ENCODE results near the gene TDG. TPM values are rescaled to one million over a fixed set of nuclear protein-coding genes. Genes with fewer than 3 reads are reported as not detected.

TDG gene
- total RNA-seq, 4 donors from 2014 or later = 19.4 to 42.8 (median 24.9) TPM

DNA sequence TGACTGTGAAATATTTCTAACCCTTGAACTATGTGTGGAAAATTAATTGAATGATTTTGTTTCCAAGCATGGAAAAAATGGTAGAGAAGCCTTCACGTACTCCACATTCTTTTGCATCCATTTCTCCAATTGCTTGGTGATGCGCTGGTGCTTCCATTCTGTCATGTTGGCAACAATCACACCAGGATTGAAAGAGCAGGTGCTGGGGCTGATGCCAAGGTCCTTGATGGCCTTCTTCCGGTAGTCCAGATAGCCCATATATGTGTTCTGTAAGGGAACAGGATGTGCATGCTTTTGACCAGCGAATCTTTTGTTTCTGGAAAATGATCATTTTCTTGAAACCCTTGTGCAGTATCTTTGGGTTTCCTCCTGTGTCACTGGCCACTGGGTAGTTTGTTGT, 28.6 kb downstream of the TDG start:
- Histone ChIP-seq H3K4me1 (no peaks in the 10 kb centered on the region), H3K27me3 (peaks cover 0 to 5% (median 0%) of the 10 kb centered on the region in 4 donors), H3K36me3 (peaks cover 0 to 22% (median 0%) of the 10 kb centered on the region in 3 donors), H3K27ac (no peak overlapping the region), H3K9me3 (no peaks in the 10 kb centered on the region), H3K4me3 (no peak overlapping the region)
- intact Hi-C loops (cut with DNase I) = no loop called here
- 77 to 91% methylated on average over 4 of the region's 4 CpGs for WGBS, 2 donors
- TF ChIP-seq POLR2A (IDR thresholded peaks at IDR 0.05) = no peak
- TF ChIP-seq, protein P1, sequence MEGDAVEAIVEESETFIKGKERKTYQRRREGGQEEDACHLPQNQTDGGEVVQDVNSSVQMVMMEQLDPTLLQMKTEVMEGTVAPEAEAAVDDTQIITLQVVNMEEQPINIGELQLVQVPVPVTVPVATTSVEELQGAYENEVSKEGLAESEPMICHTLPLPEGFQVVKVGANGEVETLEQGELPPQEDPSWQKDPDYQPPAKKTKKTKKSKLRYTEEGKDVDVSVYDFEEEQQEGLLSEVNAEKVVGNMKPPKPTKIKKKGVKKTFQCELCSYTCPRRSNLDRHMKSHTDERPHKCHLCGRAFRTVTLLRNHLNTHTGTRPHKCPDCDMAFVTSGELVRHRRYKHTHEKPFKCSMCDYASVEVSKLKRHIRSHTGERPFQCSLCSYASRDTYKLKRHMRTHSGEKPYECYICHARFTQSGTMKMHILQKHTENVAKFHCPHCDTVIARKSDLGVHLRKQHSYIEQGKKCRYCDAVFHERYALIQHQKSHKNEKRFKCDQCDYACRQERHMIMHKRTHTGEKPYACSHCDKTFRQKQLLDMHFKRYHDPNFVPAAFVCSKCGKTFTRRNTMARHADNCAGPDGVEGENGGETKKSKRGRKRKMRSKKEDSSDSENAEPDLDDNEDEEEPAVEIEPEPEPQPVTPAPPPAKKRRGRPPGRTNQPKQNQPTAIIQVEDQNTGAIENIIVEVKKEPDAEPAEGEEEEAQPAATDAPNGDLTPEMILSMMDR (IDR thresholded peaks at IDR 0.05) = no peak
- no peak for DNase-seq

DNA sequence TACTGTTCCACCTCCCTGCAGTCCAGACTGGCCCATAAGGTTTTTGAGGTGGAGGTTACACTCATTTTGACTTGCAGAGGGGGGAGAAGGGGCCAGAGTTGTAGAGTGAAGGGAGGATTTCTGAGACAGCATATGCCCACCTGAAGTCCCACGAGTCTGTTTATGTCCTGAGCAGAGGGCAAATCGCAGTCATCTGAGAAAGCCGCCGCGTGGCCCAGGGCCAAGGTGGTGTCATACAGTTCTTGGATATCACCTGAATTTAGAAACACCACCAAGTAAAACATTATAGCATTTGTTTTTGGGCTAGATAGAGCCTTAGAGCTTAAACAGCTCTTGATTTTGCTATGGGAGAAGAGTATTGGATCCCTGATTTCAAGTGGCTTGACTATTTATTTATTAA, 30.9 kb downstream of the TDG start:
- TF ChIP-seq, protein P1 (IDR thresholded peaks at IDR 0.05) = no peak
- no peak for TF ChIP-seq POLR2A (IDR thresholded peaks at IDR 0.05)
- Histone ChIP-seq H3K36me3 (no peaks in the 10 kb centered on the region), H3K27ac (no peak overlapping the region), H3K9me3 (no peaks in the 10 kb centered on the region), H3K4me3 (no peak overlapping the region), H3K27me3 (peaks cover 0 to 5% (median 0%) of the 10 kb centered on the region in 4 donors), H3K4me1 (no peaks in the 10 kb centered on the region)
- no peak for DNase-seq
- WGBS, 2 donors = 93 to 95% methylated on average over 5 of the region's 5 CpGs
- intact Hi-C loops (cut with DNase I) = no loop called here

DNA sequence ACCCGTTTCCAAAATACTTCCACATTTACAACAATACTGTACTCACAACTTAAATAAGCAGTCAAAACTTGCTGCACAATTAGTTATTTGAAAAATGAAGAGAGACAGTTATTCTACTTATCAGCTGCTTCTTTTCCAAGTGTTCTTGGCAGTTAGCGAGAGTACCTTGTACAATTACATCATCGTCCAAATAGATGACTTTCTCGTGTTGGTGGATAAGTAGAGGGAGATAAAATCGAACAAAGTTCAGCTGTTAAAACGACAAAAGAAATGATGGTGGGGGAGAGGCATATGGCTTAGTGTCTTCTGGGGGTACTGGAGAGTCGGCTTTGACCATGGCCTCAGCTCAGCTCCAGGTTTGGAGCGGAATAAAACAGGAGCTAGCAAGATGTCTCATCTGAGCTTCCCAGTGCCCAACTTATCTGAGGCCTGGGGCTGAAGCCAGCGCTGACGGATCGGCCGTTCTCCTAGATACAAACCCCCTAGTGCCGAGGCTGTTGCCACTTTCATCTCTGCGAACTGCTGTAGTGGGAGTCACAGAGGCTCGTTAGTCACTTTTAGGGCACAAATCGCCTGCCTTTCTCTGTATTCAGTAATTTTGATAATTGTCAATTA, 31.7 kb downstream of the TDG start:
- intact Hi-C loops (cut with DNase I) = no loop called here
- TF ChIP-seq, protein P1 (IDR thresholded peaks at IDR 0.05) = no peak
- no peak for TF ChIP-seq POLR2A (IDR thresholded peaks at IDR 0.05)
- H3K27ac ChIP-seq = no peak overlapping the region
- no peak for DNase-seq
- no peaks in the 10 kb centered on the region for H3K4me1 ChIP-seq
- peaks cover 0 to 5% (median 0%) of the 10 kb centered on the region in 4 donors for H3K27me3 ChIP-seq
- WGBS, 2 donors = 70 to 72% methylated on average over 15 to 16 of the region's 16 CpGs
- H3K9me3 ChIP-seq = no peaks in the 10 kb centered on the region
- no peaks in the 10 kb centered on the region for H3K36me3 ChIP-seq
- no peak overlapping the region for H3K4me3 ChIP-seq

DNA sequence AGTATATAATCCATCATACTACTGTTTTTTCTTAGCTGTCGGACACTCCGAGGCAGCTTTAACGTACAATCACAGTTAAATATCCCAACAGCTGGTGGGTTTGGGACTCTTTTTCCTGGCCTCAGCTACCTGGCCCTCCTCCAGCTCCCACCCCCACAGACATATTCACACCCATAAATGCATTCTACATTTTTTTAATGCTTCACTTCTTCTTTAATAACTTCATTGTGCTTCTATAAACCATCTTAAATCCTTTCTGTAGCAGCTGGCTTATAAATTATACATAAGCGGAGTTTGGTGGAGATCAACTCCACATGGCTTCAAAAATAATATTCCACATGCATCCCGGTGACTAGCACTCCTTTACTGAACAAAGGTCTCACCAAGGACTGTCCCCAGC, 33.3 kb downstream of the TDG start:
- H3K9me3 ChIP-seq = no peaks in the 10 kb centered on the region
- H3K36me3 ChIP-seq = no peaks in the 10 kb centered on the region
- no peak overlapping the region for H3K4me3 ChIP-seq
- 50 to 53% methylated on average over 5 of the region's 5 CpGs for WGBS, 2 donors
- intact Hi-C loops (cut with DNase I) = no loop called here
- H3K27ac ChIP-seq = no peak overlapping the region
- DNase-seq = no peak
- H3K27me3 ChIP-seq = peaks cover 0 to 5% (median 0%) of the 10 kb centered on the region in 4 donors
- no peak for TF ChIP-seq POLR2A (IDR thresholded peaks at IDR 0.05)
- TF ChIP-seq, protein P1 (IDR thresholded peaks at IDR 0.05) = no peak
- no peaks in the 10 kb centered on the region for H3K4me1 ChIP-seq

DNA sequence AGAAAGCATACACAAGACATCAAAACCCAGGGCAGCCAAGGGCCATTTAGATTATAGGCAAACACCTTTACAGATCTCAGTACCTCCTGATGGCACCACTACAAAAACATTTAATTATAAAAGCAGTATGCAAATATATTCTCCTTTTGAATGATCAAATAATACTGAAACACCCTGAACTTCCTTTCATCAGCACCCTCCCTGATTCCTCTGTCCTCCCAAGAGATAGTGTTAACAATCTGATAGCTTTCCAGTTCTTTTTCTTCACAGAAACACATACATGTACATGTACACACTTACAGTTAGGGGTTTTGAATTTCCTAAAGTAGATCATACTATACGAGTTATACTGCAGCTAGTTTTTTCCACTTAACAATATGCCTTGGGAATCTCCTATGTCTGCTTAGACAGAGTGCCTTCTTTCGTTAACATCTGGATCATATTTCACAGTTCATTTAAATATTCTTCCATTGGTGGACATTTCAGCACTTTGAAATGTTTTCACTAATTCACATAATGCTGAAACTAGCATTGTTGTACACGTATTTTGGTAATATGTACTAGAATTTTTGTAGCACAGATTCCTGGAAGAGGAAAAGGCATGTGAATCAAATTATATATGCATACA, 35.2 kb downstream of the TDG start:
- Histone ChIP-seq H3K4me3 (no peak overlapping the region), H3K27ac (no peak overlapping the region), H3K36me3 (no peaks in the 10 kb centered on the region), H3K9me3 (no peaks in the 10 kb centered on the region), H3K4me1 (no peaks in the 10 kb centered on the region), H3K27me3 (peaks cover 0 to 5% (median 0%) of the 10 kb centered on the region in 4 donors)
- DNase-seq = no peak
- intact Hi-C loops (cut with DNase I) = no loop called here
- TF ChIP-seq, protein P1 (IDR thresholded peaks at IDR 0.05) = no peak
- no peak for TF ChIP-seq POLR2A (IDR thresholded peaks at IDR 0.05)
- WGBS, 2 donors = 66 to 80% methylated on average over 3 of the region's 3 CpGs

All from esophagus squamous epithelium (tissue), 5 donors.